Muscle layer of duodenum (tissue), 2 donors: ENCODE measurements around the gene TRMO.

Experiments used
- H3K27ac ChIP-seq: one replicate; pipeline ENCODE4 v1.7.0; 2013; ENCODE audit warnings: mild to moderate bottlenecking, low read length
- H3K27me3 ChIP-seq: one replicate; pipeline ENCODE4 v1.7.0; 2013; ENCODE audit warnings: low read depth, mild to moderate bottlenecking, control low read depth, low read length
- H3K36me3 ChIP-seq, 2 donors: one replicate each; pipeline ENCODE4 v1.7.0; 2013; ENCODE audit warnings: low read length in 2 of 2, control low read depth in 1 of 2, mild to moderate bottlenecking in 1 of 2; ENCODE audit not compliant: insufficient read depth in 2 of 2, control insufficient read depth in 1 of 2
- H3K4me1 ChIP-seq, 2 donors: one replicate each; pipeline ENCODE4 v1.7.0; 2013; ENCODE audit warnings: low read length in 2 of 2, mild to moderate bottlenecking in 2 of 2, control low read depth in 1 of 2, moderate library complexity in 1 of 2; ENCODE audit not compliant: insufficient read depth in 2 of 2, control insufficient read depth in 1 of 2
- H3K4me3 ChIP-seq, 2 donors: one replicate each; pipeline ENCODE4 v1.7.0; 2013; ENCODE audit warnings: low read length in 2 of 2, low read depth in 1 of 2, mild to moderate bottlenecking in 1 of 2
- H3K9me3 ChIP-seq, 2 donors: one replicate each; pipeline ENCODE4 v1.7.0; 2013; ENCODE audit warnings: low read length in 2 of 2, control low read depth in 1 of 2, mild to moderate bottlenecking in 1 of 2; ENCODE audit not compliant: control insufficient read depth in 1 of 2
- donor health status: healthy.

The TRMO gene

GRCh38 chr9:97918611-97919010 is 3.7 kb downstream of the TRMO start:
- H3K4me3 ChIP-seq, result no peak overlapping the region
- peaks cover 3 to 16% of the 10 kb centered on the region in 2 donors for H3K36me3 ChIP-seq
- H3K4me1 ChIP-seq, result peaks cover 3 to 28% of the 10 kb centered on the region in 2 donors
- H3K9me3 ChIP-seq, result no peaks in the 10 kb centered on the region
- no peak overlapping the region for H3K27ac ChIP-seq
- H3K27me3 ChIP-seq, result no peaks in the 10 kb centered on the region

- H3K27ac ChIP-seq, result no peak overlapping the region
- H3K4me1 ChIP-seq, result no peaks in the 10 kb centered on the region
- H3K9me3 ChIP-seq, result no peaks in the 10 kb centered on the region
- H3K27me3 ChIP-seq, result no peaks in the 10 kb centered on the region
- H3K4me3 ChIP-seq, result no peak overlapping the region
- peaks cover 36 to 59% of the 10 kb centered on the region in 2 donors for H3K36me3 ChIP-seq
Observed at GRCh38 chr9:97911970-97912369, 10.3 kb downstream of the TRMO start.

GRCh38 chr9:97911528-97911927 is 10.8 kb downstream of the TRMO start:
- Histone ChIP-seq H3K9me3 (no peaks in the 10 kb centered on the region), H3K27ac (no peak overlapping the region), H3K4me3 (no peak overlapping the region), H3K36me3 (peaks cover 36 to 59% of the 10 kb centered on the region in 2 donors), H3K27me3 (no peaks in the 10 kb centered on the region), H3K4me1 (no peaks in the 10 kb centered on the region)

- Histone ChIP-seq H3K4me1 (no peaks in the 10 kb centered on the region), H3K27ac (no peak overlapping the region), H3K4me3 (no peak overlapping the region), H3K27me3 (no peaks in the 10 kb centered on the region), H3K9me3 (no peaks in the 10 kb centered on the region), H3K36me3 (peaks cover 36 to 48% of the 10 kb centered on the region in 2 donors)
Observed at GRCh38 chr9:97910357-97910756, 11.9 kb downstream of the TRMO start.

GRCh38 chr9:97908705-97909104 is 13.6 kb downstream of the TRMO start:
- no peak overlapping the region for H3K4me3 ChIP-seq
- peaks cover 33 to 50% of the 10 kb centered on the region in 2 donors for H3K36me3 ChIP-seq
- no peaks in the 10 kb centered on the region for H3K4me1 ChIP-seq
- no peak overlapping the region for H3K27ac ChIP-seq
- no peaks in the 10 kb centered on the region for H3K27me3 ChIP-seq
- H3K9me3 ChIP-seq, result no peaks in the 10 kb centered on the region

GRCh38 chr9:97907632-97908031 is 14.7 kb downstream of the TRMO start:
- no peak overlapping the region for H3K27ac ChIP-seq
- H3K36me3 ChIP-seq, result peaks cover 29 to 43% of the 10 kb centered on the region in 2 donors
- no peaks in the 10 kb centered on the region for H3K4me1 ChIP-seq
- H3K27me3 ChIP-seq, result no peaks in the 10 kb centered on the region
- H3K9me3 ChIP-seq, result no peaks in the 10 kb centered on the region
- H3K4me3 ChIP-seq, result no peak overlapping the region

- Histone ChIP-seq H3K4me1 (no peaks in the 10 kb centered on the region), H3K27me3 (no peaks in the 10 kb centered on the region), H3K4me3 (no peak overlapping the region), H3K9me3 (no peaks in the 10 kb centered on the region), H3K27ac (peak overlapping the region; percentile 41), H3K36me3 (peaks cover 23 to 37% of the 10 kb centered on the region in 2 donors)
Observed at GRCh38 chr9:97907046-97907445, 15.3 kb downstream of the TRMO start.

GRCh38 chr9:97906236-97906831 is 16.0 kb downstream of the TRMO start:
- H3K4me3 ChIP-seq, result no peak overlapping the region
- peaks cover 16 to 30% of the 10 kb centered on the region in 2 donors for H3K36me3 ChIP-seq
- H3K4me1 ChIP-seq, result no peaks in the 10 kb centered on the region
- no peaks in the 10 kb centered on the region for H3K27me3 ChIP-seq
- H3K27ac ChIP-seq, result no peak overlapping the region
- no peaks in the 10 kb centered on the region for H3K9me3 ChIP-seq

- Histone ChIP-seq H3K27me3 (no peaks in the 10 kb centered on the region), H3K36me3 (peaks cover 8 to 20% of the 10 kb centered on the region in 2 donors), H3K4me3 (no peak overlapping the region), H3K9me3 (no peaks in the 10 kb centered on the region), H3K4me1 (no peaks in the 10 kb centered on the region), H3K27ac (no peak overlapping the region)
Observed at GRCh38 chr9:97905228-97905627, 17.1 kb downstream of the TRMO start.

GRCh38 chr9:97904725-97905124 is 17.6 kb downstream of the TRMO start:
- Histone ChIP-seq H3K9me3 (no peaks in the 10 kb centered on the region), H3K27ac (no peak overlapping the region), H3K4me3 (no peak overlapping the region), H3K36me3 (peaks cover 3 to 18% of the 10 kb centered on the region in 2 donors), H3K27me3 (no peaks in the 10 kb centered on the region), H3K4me1 (no peaks in the 10 kb centered on the region)

GRCh38 chr9:97903177-97903576 is 19.1 kb downstream of the TRMO start:
- Histone ChIP-seq H3K36me3 (peaks cover 0 to 12% of the 10 kb centered on the region in 2 donors), H3K27me3 (no peaks in the 10 kb centered on the region), H3K4me3 (no peak overlapping the region), H3K4me1 (no peaks in the 10 kb centered on the region), H3K27ac (no peak overlapping the region), H3K9me3 (no peaks in the 10 kb centered on the region)
